Eye (tissue), 1 donor: ENCODE measurements around the gene GRID1.
A peak's percentile ranks its signal among the peaks of the same experiment; 100 is the strongest.

Experiments
- DNase-seq: peaks from one replicate; pipeline ENCODE4 v3.0.0-alpha.2; 2015

The GRID1 gene

DNA sequence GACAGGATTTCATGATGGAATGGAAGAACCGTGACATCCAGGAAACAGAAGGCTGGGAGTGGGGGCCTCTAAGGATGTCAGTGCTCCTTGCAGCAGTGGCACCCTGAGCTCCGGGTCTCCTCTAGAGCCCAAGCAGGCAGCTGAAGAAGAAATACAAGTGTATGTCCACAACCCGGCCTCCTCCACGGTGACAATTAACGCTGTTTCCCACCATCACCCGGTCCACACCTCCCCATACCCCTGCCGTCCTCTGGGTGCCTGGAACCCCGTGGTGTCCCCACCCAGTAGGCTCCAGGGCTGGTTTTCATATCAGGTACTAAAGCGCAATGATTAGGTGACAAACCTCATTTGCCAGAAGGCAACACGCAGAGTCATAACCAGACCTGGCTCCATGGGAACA, 30.3 kb downstream of the GRID1 start:
- no peak for DNase-seq

DNA sequence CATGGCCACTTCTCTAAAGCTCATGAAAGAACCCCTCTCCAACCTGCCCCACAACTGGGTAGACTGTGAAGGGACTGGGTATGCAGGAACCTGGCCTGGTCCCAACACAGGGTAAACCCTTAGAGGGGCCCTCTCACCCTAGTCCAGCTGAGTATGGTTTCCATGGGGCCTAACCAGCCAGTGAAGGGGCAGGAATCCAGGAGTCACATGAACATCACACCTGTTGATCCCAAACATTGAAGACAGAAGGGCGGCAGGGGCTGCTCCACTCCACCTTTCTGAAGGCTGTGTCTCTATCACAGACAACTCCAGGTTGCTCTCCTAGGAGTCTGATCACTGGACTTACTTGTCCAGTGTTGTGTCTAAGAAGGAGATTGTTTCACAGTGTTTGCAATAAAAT, 30.8 kb downstream of the GRID1 start:
- no peak for DNase-seq

DNA sequence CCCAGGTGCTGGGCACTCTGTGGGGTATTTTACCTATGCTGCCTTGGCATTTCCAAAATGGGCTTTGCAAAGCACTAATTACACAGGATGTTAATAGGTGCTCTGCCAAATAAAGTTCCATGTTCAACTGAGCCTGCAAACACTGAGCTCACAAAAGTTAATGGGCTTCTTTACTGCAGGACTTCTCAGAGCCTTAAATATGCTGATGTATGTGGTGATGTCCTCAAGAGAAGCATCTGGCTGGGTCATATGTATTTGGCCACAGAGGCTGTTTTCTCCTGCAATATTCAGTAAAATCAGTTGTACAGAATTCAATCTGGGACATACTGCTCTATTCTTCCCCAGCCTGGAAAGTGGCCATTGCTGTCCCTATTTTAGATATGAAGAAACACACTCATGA, 31.3 kb downstream of the GRID1 start:
- no peak for DNase-seq

DNA sequence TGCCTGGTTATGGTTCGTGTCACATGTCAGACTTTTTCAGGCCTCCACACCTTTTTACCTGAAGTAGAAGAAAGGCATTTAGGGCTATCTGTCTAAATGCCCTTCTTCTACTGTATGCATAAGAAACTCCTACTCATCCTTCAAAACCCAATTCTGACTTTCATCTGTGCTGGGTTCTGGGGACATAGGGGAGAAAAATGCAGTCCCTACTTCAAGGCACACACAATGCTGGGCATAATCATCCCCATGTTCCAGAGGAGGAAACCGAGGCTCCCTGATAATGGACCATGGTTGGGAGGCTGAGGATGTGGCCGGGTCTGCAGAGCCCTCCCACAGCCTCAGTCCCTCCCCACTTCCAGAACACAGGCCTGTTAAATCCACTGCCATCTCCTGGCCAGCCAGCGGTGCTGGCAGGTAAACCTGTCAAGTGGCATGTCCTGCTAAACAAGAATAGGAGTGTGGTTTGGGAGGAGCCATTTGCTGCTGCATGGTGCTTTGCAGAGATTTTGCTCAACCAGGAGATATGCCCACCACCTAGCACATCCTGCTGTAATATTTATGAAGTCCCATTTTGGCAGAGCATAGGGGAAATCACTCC, 32.0 kb downstream of the GRID1 start:
- no peak for DNase-seq

DNA sequence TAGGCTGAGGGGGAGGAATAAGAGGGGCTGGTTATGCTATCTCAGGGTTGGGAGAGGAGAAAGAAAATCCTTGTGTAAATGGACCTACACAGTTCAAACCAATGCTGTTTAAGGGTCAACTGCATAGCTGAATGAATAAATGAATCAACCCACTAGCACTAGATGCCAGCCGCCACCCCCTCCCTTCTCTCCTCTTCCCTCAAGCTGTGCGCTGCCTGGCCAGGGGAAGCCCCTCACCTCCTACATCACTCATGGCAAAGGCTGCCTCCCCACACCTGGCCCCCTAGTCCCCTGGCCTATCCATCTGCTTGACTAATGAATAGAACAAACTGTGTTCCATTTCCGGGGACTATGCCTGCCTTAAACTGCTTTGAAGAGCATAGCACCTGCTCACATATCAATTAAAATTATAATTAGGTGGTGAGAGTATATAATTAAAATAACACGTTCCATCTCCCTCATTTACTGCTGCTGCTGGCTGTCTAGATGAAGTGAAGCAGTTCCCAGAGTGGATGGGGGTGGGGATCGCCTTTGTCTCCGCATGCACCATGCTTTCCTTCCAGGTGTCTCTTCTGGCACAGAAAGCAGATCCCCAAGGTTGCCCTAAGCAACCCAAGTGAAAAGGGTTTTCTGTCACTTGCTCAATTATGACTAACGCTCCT, 32.6 kb downstream of the GRID1 start:
- DNase-seq: no peak

DNA sequence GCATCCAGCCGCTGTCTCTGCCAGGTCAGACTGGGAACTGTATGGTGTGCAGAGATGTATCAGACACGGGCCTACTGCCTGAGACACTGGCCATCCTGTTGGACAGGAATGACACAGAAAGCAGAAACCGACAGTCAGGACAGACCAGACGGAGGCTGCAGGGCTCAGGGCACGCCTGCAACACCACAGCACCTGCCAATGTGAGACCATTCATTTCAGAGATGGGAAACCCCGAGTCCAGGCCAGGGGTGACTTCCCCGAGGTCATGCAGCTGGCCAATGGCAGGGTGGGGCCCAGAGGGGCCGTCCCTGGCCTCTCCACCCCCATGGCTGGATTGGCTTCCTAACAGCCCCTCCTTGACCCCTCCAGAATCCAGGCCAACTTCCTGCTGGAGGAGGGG, 34.7 kb downstream of the GRID1 start:
- DNase-seq: no peak

DNA sequence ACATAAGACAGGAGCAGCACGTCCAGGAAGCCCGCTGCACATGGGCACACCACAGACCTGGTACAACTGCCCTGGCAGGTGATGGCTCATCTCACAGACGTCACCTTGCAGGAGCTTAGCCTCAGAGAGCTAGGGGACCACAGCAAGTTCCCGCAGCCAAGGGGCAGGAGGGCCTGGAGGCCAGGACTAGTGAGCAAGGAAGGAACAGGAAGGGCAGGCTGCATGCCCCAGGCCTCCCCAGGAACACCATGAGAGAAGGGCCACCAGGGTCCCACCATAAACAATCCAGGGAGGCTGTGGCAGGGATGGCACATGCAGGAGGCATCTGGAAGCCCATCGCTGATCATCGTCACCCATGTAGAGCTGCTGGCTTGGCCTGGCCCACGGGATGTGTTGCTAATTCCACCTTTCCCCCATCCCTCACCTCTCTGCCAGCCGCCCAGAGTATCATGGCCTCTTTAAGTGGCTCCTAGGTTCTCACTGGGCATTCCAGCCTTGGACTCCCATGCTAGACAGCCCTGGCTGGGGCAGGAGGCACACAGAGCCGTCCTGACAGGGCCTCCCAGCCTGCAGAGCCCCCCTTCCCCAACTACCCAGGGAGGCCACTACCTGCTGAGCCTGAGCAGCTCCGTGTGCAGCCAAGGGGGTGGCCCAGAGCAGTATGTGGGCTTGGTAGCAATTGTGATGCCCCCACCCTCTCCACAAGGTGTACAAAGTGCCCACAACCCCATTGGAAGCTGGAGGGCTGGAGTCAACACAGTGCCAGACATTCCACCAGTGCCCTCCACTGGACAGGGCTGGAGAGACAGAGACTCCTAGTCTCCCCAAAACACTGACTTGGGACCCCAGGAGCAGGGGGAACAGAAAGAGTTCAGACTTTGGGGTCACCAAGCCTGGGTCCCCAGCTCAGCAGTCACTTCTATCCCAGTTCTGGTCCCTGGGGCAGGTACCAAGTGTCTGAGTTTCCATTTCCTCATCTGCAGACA, 35.5 kb downstream of the GRID1 start:
- DNase-seq: no peak

DNA sequence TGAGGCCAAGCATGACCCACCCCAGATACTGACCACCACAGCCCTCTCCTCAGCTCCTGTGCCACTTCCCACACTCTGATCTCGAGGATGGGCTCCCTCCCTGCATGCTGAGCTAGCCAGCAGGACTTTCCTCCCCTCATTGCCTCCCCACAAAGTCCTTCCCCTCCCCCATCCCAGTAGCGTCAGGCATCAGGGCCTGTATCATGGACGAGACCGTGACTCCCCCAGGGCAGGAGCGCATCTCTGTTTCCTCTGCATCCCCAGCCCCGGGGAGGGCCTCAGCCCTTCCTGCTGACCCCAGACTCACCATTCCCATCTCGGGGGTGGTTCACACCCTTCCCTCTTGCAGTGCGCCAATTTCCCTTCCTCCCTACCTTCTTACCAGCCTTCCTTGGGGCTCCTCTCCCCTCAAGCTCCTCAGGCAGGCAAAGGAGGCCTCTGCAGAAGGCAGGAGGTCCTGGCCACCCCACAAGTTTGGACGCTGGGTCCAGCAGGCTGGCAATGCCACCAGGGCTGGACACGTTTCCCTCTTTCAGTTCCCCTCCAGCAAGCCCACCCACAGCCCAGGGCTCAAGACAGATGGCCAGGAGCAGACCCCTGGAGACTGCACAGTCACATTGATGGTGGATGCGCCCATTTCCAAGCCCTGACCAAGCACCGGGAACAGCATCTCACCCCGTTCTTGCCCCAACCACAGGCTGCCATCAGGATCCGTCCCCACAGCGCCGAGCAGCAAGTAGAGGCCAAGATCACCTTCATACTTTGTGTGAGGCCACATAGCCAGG, 36.5 kb downstream of the GRID1 start:
- no peak for DNase-seq

DNA sequence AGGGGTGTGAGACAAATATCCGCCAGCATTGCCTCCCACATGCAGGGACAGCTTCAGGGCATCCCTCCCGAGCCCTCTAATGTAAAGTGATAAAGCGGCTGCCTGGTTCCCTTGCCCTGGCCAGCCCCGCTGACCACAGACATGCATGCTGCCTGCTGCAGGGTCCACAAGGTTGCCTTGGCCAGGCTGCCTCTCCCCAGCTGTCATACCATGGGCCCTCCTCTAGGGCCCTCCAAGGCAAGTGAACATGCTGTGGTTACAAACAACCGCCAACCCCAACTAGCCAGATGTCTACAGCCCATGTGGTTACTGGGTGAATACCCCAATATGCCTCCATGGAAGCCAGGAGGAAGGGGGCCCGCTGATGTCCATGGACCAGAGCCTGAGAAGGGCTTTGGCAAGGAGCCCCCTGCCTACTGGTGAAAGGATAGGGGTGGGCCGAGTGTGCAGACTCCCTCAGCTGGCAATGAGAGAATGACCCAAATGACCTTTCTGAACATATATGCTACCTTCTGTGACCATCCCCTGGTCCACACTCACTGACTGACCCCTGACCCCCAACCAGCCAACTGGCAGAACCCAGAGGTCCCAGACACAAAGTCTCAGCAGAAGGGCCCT, 37.4 kb downstream of the GRID1 start:
- no peak for DNase-seq

DNA sequence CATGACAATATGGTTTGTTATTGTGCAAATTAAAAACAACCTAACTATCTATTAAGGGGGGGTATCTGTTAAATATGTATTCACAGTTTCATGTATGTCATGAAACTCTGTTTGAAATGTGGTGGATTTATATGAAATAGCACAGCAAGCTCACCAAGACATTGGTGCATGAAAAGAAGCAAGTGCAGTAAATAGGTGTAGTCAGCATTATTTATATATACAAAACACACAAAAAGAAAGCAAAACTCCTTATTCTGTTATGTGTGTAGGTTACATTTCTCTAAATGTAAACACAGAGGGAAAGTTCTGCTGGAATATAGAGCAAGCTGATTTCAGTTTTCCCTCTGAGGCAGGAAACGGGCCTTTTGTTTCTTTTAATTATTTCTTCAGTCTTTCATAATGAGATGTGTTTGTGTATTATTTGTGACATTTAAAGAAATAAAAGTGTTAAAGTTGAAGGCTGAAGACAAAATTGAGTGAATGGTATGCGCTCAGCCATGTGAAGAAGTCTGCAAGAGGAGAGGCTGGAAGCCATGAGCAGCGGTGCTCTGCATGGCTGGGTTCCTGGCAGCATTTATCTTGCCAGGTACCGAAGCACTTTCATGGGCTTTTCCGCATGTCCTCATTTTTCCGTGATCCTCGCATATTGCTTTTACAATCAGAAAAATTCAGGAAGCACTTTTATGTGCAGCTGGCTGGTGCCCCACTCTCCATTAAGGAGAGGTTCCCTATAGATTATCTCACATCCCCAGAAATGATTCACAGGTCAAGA, 38.5 kb downstream of the GRID1 start:
- no peak for DNase-seq

DNA sequence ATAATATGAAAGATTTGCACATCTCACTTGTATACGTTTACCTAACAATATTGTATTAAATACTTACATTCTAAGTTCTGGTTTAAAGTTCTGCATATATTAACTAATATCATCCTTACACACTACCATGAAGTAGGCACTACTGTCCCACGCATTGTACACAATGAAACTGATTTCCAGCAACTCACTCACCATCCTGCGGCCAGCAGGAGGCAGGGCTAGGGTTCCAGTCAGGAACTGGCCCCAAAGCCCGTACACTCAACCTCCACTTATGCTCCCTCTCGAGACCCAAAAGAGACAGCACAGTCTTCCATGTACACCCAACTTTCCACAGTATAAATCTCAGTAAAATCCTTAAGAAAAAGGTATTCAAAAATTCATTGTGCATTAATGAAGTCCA, 41.4 kb downstream of the GRID1 start:
- DNase-seq: no peak

DNA sequence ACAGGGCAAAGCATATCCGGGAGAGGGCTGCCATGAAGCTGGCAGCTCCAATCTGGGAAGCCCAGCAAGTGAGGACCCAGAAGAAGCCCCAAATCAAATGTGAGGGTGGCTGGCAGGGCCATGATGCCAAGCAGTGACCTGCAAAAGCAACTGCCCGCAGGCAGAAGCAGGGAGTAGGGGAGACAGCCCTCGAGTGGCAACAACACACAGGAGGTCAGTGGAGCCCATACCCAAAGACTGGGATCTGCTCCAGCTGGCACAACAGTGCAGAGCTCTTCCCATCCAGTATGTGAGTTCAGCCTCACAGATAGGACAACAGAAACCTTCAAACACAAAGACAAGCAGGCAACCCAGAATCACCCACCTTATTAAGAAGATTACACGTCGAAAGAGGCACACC, 45.0 kb downstream of the GRID1 start:
- no peak for DNase-seq

DNA sequence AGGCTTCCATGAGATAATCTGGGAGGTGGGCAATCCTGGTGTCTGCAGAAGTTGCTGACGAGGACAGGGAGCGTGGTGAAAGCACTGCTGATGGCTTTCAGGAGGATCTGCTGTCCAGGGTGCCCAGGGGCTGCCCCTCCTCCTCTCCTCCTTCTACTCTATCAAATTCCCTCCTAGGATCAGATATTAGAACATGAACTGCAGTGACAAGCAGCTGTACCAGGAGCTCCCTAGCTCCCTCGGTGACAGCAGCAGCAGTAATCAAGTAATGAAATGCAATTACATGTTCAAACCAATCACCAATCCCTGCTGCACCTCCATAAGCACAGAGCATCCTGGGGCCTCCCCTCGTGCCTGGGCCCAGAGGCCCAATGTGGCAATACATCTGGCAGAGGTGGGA, 46.9 kb downstream of the GRID1 start:
- DNase-seq: peak; percentile 37

DNA sequence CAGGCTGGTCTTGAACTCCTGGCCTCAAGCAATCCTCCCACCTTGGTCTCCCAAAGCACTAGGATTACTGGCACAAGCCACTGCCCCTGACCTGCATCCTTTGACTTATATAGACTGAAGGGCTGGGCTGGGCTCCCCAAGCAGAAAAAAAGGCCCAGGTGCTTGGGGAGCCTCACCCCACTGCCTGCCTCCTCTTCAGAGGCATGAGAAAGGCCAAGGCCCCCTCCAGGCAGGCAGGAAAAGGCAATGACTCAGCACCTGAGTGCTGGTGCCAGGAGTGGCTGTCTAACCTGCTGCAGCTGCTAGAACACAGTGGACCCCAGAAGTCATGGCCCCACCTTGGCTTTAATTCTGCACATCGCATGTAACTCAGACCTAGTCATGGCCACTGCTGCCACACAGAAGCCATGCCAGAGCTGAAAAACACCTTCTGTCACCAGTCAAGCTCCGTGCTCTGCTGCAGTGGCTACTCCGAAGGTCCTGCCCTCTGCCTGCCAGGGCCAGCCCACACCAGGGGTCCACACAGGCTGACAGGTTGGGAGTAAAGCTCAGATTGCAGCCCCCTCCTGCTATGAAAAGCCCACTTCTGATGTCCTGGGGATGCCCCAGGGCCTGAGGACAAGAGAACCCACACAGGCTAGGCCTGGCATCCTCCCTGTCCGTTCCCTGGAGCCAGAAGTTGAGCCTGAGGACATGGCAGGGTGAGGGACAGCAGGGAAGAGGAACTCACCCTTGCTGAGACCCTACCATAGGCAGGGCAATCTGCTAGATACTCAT, 48.5 kb downstream of the GRID1 start:
- no peak for DNase-seq

DNA sequence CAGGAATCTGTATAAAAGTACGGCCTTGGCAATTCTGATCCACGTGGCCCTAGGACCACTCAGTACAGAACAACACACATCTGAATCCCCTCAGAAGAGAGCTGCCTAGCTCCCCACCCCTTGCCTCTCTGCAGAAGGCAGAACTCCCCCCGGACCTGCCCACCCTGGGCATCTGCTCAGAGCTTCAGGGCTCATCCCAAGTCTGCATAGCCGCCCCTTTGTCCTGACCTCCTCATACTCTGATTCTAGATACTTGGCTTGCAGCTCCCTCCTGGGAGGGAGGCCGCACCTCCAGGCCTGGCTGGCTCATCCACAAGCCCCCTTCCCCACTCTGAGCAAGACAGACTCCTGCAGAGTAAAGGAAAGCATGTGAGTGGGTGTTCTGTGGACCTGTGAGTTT, 49.6 kb downstream of the GRID1 start:
- no peak for DNase-seq

DNA sequence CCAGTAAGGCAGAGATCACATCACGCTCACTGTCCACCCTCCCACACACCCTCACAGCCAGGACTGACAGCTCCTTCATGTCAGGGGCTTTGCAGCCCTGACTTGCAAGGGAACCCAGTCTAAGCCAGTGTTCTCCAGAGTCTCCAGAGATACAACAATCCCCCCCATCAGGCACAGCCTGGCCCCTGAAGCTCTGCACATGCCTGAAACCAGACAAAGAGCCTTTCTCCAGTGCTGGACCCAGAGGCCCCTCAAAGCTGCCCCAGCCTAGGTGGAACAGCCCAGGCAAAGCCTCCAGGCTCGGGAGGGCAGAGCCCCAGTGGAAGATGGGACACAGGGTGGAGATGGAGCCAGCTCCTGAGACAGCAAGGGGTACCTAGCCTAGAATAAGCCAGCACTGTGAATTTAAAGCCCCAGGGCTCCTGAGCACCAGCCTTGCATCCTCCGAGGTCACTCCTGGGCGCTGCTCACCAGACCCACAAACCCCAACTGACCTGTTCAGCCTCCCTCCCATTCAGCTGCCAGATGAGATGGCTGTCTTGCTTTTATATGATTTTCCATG, 50.2 kb downstream of the GRID1 start:
- DNase-seq: no peak

DNA sequence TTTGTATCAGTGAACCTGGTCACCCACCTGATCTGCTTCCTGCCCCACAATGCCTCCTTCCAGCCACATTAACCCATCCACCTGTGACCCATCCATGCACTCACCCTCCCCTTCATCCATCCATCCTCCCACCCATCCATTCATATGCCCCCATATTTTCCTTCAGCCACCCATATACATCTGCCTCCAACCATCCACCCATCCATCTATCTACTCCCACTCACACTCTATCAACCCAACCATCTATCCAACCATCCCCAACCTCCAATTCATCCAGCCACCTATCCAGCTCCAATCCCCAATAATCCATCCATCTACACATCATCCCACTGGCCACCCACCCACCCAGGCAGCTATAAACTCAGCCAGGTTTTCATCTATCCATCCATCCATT, 51.0 kb downstream of the GRID1 start:
- no peak for DNase-seq

DNA sequence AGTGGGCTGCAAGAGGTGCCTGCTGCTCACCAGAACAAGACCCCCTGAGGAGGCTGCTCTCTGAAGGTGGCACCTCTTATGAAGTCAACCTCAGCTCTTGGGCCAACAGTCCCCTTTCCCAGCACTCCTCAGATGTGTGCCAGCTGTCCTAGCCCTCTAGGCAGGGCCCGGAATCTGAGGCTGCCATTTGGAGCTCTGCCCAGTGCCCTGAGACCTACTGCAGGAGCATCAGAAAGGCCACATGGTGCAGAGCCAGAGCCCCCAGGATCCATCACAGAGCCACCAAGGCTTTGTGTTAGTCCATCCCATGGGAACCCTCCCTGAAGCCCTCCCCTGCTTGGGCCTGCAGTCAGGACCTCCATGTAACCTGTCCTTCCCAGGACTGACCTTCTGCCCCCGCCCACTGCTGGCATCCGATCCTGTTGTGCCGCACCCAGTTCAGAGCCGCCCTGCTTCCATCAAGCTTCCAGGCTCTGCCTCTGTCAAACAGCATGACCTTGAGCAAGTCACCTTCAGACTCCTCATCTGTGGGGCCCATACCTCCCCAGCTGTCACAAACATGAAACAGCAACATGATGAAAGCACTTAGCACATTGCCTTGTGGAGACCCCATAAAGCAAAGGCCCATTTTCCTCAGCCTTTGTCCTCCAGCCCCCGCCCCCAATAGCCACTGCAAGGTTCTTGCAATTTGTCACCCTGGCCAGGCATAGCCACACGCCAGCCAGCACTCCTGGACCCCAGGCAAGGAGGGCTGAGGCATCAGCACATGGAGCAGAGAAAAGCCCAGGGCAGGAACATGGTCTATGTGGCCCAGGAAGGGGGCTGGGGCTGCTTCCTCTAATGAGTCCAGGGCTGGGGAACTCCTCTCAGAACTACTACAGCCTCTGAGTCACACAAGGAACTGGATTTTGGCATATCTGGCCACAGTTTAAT, 51.7 kb downstream of the GRID1 start:
- DNase-seq: no peak

DNA sequence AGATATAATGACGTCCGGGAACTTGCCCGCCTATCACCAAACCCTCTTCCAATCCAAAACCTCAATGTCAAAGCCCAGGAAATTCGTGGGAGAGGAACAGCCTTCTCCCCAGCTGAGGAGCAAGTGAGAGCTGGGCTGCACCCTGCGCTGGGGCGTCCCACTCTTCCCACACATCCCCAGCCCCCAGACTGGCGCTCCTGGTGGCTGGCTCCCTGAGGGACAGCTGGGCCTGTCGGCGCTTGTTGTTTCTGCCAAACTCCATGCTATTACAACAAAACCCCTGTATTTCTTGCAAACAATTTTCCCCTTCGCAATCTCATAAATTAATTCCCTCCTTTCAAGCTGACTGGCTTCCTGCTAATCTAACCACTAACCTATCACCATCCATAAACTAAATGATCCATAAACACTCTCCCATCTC, 53.0 kb downstream of the GRID1 start:
- no peak for DNase-seq
